Sigmoid colon (tissue), 4 donors: ENCODE results near the gene GLYR1.

Experiments
- CTCF ChIP-seq, 4 experiments: fragments of 450-650 bp in 3 of 4; fragments of 200-600 bp in 1 of 4; IDR thresholded peaks; one replicate each; pipeline ENCODE4 v1.5.1; 2016 to 2019; ENCODE audit warnings: antibody characterized with exemption in 4 of 4, mild to moderate bottlenecking in 3 of 4, moderate library complexity in 2 of 4
- EP300 ChIP-seq, 4 donors: sonication (generic); formaldehyde crosslinking; IDR thresholded peaks; one replicate each; pipeline ENCODE4 v1.6.1; 2017; ENCODE audit warnings: antibody characterized with exemption in 4 of 4
- POLR2A ChIP-seq, 2 donors: fragments of 450-650 bp; IDR thresholded peaks; one replicate each; pipeline ENCODE4 v1.6.1; 2016; ENCODE audit warnings: antibody characterized with exemption in 2 of 2, mild to moderate bottlenecking in 2 of 2, moderate library complexity in 2 of 2

- TF ChIP-seq CTCF (IDR thresholded peaks at IDR 0.05) (no peak), EP300 (IDR thresholded peaks at IDR 0.05) (no peak), POLR2A (IDR thresholded peaks at IDR 0.05) (no peak)
Measured at GRCh38 chr16:4882633-4883285, 35.7 kb upstream of the GLYR1 start.
